Nephron (organoid): ENCODE measurements around the gene DAGLA.
A peak's percentile ranks its signal among the peaks of the same experiment; 100 is the strongest.

ENCODE experiments used
- H3K27ac Mint-ChIP-seq, 3 experiments: 2 replicates each; pipeline ENCODE4 v1.8.0; 2020; ENCODE audit warnings: mixed read lengths in 3 of 3, mild to moderate bottlenecking in 2 of 3, moderate library complexity in 1 of 3
- H3K27me3 Mint-ChIP-seq: 2 replicates; pipeline ENCODE4 v1.8.0; 2021; ENCODE audit warnings: low read depth, mild to moderate bottlenecking, moderate library complexity, mixed read lengths
- H3K36me3 Mint-ChIP-seq: 2 replicates; pipeline ENCODE4 v1.8.0; 2020; ENCODE audit warnings: low read depth, mixed read lengths
- H3K4me1 Mint-ChIP-seq: 2 replicates; pipeline ENCODE4 v1.8.0; 2020; ENCODE audit warnings: mixed read lengths
- H3K4me3 Mint-ChIP-seq, 3 experiments: 2 replicates each; pipeline ENCODE4 v1.8.0; 2020; ENCODE audit warnings: mild to moderate bottlenecking in 3 of 3, mixed read lengths in 3 of 3, moderate library complexity in 2 of 3
- H3K9me3 Mint-ChIP-seq: 2 replicates; pipeline ENCODE4 v1.8.0; 2020; ENCODE audit warnings: mixed read lengths
- CTCF ChIP-seq, 3 experiments: fragments of 200-600 bp; sonication (generic); IDR thresholded peaks; one replicate each; pipeline ENCODE4 v1.5.0; 2021; ENCODE audit warnings: antibody characterized with exemption in 3 of 3; ENCODE audit not compliant: unreplicated experiment in 3 of 3

The DAGLA gene

DNA sequence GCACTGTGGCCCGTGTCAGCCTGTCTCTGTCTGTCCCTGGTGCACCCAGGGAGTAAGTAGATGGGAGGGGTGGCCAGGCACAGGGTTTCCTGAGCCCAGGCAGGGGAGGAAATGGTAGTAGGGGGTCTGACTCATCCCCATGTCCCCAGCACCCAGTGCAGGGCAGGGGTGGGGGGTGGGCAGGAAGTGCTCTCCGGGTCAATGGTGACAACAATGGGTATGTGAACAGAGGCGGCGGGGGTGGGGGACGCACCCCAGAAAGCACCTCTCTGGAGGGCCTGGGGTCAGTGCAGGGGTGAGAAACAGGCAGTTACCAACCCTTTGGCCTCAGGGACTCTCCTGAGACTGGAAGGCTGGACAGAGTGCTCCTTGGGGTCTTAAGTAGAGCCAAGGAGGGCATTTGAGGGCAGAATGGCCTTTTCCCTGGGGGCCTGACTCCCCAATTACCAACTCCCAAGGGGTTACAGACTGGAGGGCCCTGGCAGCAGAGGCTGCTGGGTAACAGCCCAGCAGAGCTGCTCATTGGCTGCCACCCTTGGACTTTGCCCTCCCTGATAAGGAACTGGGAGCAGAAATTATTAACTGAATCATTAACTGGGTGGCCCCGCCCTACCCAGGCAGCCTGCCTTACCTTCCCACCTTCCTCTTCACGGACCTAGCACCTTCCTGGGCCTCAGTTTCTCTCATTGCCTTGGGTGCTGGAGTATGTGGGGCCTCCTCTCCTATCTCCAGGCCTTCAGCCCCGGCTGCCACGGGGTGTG is 76.4 kb downstream of the DAGLA start:
- Mint-ChIP-seq H3K27ac (peak overlapping the region; percentile 55 to 89 (median 65)), H3K27me3 (peaks cover 19% of the 10 kb centered on the region), H3K9me3 (no peaks in the 10 kb centered on the region), H3K36me3 (no peaks in the 10 kb centered on the region), H3K4me1 (peaks cover 19% of the 10 kb centered on the region), H3K4me3 (no peak overlapping the region)
- no peak for TF ChIP-seq CTCF (IDR thresholded peaks at IDR 0.05; ENCODE audit: unreplicated experiment in 3 of 3)

GRCh38 chr11:61757213-61757862 is 77.1 kb downstream of the DAGLA start:
- Mint-ChIP-seq H3K27me3 (peaks cover 19% of the 10 kb centered on the region), H3K4me3 (no peak overlapping the region), H3K9me3 (no peaks in the 10 kb centered on the region), H3K36me3 (no peaks in the 10 kb centered on the region), H3K4me1 (peaks cover 25% of the 10 kb centered on the region), H3K27ac (peak overlapping the region in 2 of 3 experiments; percentile 65 to 89)
- TF ChIP-seq CTCF (IDR thresholded peaks at IDR 0.05; ENCODE audit: unreplicated experiment in 3 of 3) = no peak

DNA sequence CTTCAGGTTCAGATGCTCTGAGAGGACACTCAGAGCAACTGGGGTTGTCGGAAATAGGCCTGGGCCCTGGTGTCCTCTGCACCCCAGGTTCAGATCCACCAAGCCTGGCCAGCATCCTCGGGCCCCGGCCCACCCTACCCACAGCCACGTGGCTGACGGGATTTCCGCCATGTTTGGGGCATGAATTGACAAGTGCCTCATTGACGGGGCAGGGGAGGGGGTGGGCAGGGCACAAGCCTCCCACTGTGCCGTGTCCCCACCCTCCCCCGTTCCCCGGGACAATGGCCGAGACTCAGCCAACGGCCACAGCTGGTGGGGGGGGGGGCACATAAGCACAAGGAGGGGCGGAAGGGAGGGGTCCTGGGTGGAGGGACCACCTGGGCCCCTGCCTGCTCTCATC is 80.8 kb downstream of the DAGLA start:
- Mint-ChIP-seq H3K4me3 (no peak overlapping the region), H3K36me3 (no peaks in the 10 kb centered on the region), H3K4me1 (peaks cover 16% of the 10 kb centered on the region), H3K27me3 (peaks cover 7% of the 10 kb centered on the region), H3K9me3 (no peaks in the 10 kb centered on the region), H3K27ac (no peak overlapping the region)
- no peak for TF ChIP-seq CTCF (IDR thresholded peaks at IDR 0.05; ENCODE audit: unreplicated experiment in 3 of 3)

GRCh38 chr11:61761440-61762222 is 81.4 kb downstream of the DAGLA start:
- peak overlapping the region; percentile 77 to 90 (median 81) for H3K27ac Mint-ChIP-seq
- no peaks in the 10 kb centered on the region for H3K36me3 Mint-ChIP-seq
- peak overlapping the region in 1 of 3 experiments; percentile 31 for H3K4me3 Mint-ChIP-seq
- no peak for TF ChIP-seq CTCF (IDR thresholded peaks at IDR 0.05; ENCODE audit: unreplicated experiment in 3 of 3)
- no peaks in the 10 kb centered on the region for H3K9me3 Mint-ChIP-seq
- H3K27me3 Mint-ChIP-seq = peaks cover 7% of the 10 kb centered on the region
- H3K4me1 Mint-ChIP-seq = peaks cover 16% of the 10 kb centered on the region

GRCh38 chr11:61762223-61762615 is 82.0 kb downstream of the DAGLA start:
- Mint-ChIP-seq H3K4me1 (peaks cover 16% of the 10 kb centered on the region), H3K27me3 (peaks cover 7% of the 10 kb centered on the region), H3K27ac (peak overlapping the region; percentile 77 to 90 (median 81)), H3K36me3 (no peaks in the 10 kb centered on the region), H3K4me3 (no peak overlapping the region), H3K9me3 (no peaks in the 10 kb centered on the region)
- no peak for TF ChIP-seq CTCF (IDR thresholded peaks at IDR 0.05; ENCODE audit: unreplicated experiment in 3 of 3)
